ENCODE measurements around the gene OR10S1. TPM values are rescaled to one million over a fixed set of nuclear protein-coding genes. Genes with fewer than 3 reads are reported as not detected.

Gene OR10S1
- total RNA-seq, 1 donor from 2014 or later, result not detected

DNA sequence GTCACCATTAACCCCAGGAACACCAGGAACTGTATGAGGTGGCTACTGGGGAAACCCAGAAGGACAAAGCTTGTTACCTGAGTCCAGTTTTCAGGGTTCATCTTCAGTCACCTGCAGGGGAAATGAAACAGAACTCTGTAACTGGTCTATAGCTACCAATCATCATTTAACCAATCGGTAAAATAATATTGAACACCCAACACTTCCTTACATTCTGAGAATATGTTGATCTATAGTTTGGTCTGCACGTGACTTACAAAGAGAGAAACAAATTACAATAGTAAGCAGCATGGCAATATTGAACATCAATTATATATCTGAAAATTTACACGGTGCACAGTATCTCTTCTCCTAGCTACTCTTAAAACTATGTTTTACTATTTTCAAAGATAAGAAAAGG lies 33.8 kb downstream of the OR10S1 start, which contains the start of gene OR6T1:
Gene OR6T1, minus strand, starts transcription at position 101 of the 400 bp plus-strand sequence. Its CDS starts 0 bp downstream, at position 101.
- H3K4me3 Mint-ChIP-seq, result no peak within 1 kb of the TSS
- H3K27me3 Mint-ChIP-seq (ENCODE audit: low read depth), result peaks cover 3% of the 10 kb centered on the region
- no peaks in the 10 kb centered on the region for H3K36me3 Mint-ChIP-seq (ENCODE audit: low read depth)
- no peaks in the 10 kb centered on the region for H3K9me3 Mint-ChIP-seq
- TF ChIP-seq, protein P1, sequence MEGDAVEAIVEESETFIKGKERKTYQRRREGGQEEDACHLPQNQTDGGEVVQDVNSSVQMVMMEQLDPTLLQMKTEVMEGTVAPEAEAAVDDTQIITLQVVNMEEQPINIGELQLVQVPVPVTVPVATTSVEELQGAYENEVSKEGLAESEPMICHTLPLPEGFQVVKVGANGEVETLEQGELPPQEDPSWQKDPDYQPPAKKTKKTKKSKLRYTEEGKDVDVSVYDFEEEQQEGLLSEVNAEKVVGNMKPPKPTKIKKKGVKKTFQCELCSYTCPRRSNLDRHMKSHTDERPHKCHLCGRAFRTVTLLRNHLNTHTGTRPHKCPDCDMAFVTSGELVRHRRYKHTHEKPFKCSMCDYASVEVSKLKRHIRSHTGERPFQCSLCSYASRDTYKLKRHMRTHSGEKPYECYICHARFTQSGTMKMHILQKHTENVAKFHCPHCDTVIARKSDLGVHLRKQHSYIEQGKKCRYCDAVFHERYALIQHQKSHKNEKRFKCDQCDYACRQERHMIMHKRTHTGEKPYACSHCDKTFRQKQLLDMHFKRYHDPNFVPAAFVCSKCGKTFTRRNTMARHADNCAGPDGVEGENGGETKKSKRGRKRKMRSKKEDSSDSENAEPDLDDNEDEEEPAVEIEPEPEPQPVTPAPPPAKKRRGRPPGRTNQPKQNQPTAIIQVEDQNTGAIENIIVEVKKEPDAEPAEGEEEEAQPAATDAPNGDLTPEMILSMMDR (conservative IDR thresholded peaks at IDR 0.05), result no peak
- no peak for DNase-seq (ENCODE audit: low read depth, low spot score)
- no peaks in the 10 kb centered on the region for H3K4me1 Mint-ChIP-seq
- H3K27ac Mint-ChIP-seq (ENCODE audit: unreplicated experiment), result no peak within 1 kb of the TSS

DNA sequence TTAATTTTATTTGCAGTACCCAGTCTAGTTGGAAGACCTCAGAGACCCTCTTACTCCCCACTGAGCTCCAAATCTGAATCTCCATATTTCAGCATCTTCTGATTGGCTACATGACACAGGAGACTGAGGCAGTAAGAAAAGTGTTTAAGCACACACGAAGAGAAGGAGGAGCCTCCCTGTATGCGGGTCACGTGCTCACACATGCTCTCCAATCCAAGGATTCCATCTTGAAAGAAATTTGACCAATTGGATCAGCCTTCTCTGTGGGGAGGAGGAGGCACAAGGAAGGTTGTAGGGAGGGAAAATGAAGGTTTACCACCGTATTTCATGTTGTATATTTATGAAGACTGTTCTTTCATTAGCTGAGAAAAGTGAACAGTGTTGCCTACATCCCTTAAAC lies 35.2 kb downstream of the OR10S1 start:
- DNase-seq (ENCODE audit: low read depth, low spot score), result no peak
- H3K4me3 Mint-ChIP-seq, result no peak overlapping the region
- TF ChIP-seq, protein P1 (conservative IDR thresholded peaks at IDR 0.05), result no peak
- H3K27ac Mint-ChIP-seq (ENCODE audit: unreplicated experiment), result no peak overlapping the region
- H3K9me3 Mint-ChIP-seq, result no peaks in the 10 kb centered on the region
- H3K36me3 Mint-ChIP-seq (ENCODE audit: low read depth), result no peaks in the 10 kb centered on the region
- H3K4me1 Mint-ChIP-seq, result no peaks in the 10 kb centered on the region
- no peaks in the 10 kb centered on the region for H3K27me3 Mint-ChIP-seq (ENCODE audit: low read depth)

DNA sequence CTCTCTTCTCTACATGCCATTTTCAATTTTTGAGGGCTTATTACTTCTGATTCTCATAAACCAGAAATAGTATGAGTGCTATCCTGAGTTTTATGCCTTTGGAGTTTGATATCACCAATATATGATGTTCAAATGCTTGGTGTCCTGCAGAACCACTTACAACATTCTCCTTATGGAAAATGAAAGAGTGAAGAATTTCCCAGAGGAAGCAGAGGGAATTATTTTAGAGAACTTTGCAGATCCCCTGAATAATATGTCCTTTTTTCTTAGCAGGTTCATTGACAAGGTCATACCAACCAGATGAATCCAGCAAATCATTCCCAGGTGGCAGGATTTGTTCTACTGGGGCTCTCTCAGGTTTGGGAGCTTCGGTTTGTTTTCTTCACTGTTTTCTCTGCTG lies 38.3 kb downstream of the OR10S1 start, which contains the start of gene OR4D5:
Gene OR4D5, plus strand, starts transcription at position 301 of the 400 bp plus-strand sequence. Its CDS starts 0 bp downstream, at position 301.
- H3K27me3 Mint-ChIP-seq (ENCODE audit: low read depth), result no peaks in the 10 kb centered on the region
- no peaks in the 10 kb centered on the region for H3K9me3 Mint-ChIP-seq
- no peak within 1 kb of the TSS for H3K27ac Mint-ChIP-seq (ENCODE audit: unreplicated experiment)
- no peaks in the 10 kb centered on the region for H3K4me1 Mint-ChIP-seq
- no peak for DNase-seq (ENCODE audit: low read depth, low spot score)
- TF ChIP-seq, protein P1 (conservative IDR thresholded peaks at IDR 0.05), result no peak
- no peak within 1 kb of the TSS for H3K4me3 Mint-ChIP-seq
- no peaks in the 10 kb centered on the region for H3K36me3 Mint-ChIP-seq (ENCODE audit: low read depth)

Other genes with a start within 250 kb of the OR10S1 start
- gene ZNF202, start 236.1 kb downstream of the OR10S1 start, total RNA-seq, result 22.8 and 25.1 TPM in 2 replicates
- gene OR6X1, start 223.3 kb downstream of the OR10S1 start, total RNA-seq, result not detected in 2 replicates
- gene OR6M1, start 171.4 kb downstream of the OR10S1 start, total RNA-seq, result not detected in 2 replicates
- gene TMEM225, start 92.1 kb downstream of the OR10S1 start, total RNA-seq, result not detected in 2 replicates
- not detected in 2 replicates for gene OR8D4, start 75.6 kb downstream of the OR10S1 start, total RNA-seq
- gene OR4D5, start 38.2 kb downstream of the OR10S1 start, total RNA-seq, result not detected in 2 replicates
- not detected in 2 replicates for gene OR6T1, start 33.9 kb downstream of the OR10S1 start, total RNA-seq
- not detected in 2 replicates for gene OR10G6, start 17.4 kb upstream of the OR10S1 start, total RNA-seq
- gene OR10G4, start 35.2 kb upstream of the OR10S1 start, total RNA-seq, result not detected in 2 replicates
- gene OR10G9, start 45.2 kb upstream of the OR10S1 start, total RNA-seq, result not detected in 2 replicates
- gene OR10G8, start 49.0 kb upstream of the OR10S1 start, total RNA-seq, result not detected in 2 replicates
- not detected in 2 replicates for gene OR10G7, start 63.5 kb upstream of the OR10S1 start, total RNA-seq
- 6.1 and 6.4 TPM in 2 replicates for gene VWA5A, start 137.7 kb upstream of the OR10S1 start, total RNA-seq
- not detected in 2 replicates for gene OR10D3, start 205.6 kb upstream of the OR10S1 start, total RNA-seq